Measurements from ENCODE around the gene PHEX. TPM values are rescaled to one million over a fixed set of nuclear protein-coding genes. Genes with fewer than 3 reads are reported as not detected.

The PHEX gene
- total RNA-seq, 1 experiment from 2014 or later, result 0.04 TPM

DNA sequence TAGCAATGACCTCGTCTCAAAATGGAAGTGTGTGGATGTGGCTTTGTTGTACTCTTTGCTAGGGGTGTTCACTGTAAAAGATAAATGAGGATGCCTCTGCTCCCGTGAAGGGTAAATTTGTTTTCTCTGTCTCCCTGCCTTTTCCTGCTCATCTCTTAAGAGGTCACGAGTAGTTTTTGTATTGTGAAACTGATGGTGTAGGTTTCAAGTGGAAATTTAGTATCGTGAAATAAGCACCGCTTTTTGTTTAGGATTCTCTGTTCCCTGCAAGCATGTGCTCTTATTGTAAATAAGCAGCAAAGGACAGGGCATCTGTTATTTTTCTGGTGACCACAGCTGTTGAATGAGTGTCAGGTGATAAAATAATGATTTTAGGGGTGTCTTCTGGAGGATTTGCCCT is 104.6 kb downstream of the PHEX start (continued):
- TF ChIP-seq, protein P1, sequence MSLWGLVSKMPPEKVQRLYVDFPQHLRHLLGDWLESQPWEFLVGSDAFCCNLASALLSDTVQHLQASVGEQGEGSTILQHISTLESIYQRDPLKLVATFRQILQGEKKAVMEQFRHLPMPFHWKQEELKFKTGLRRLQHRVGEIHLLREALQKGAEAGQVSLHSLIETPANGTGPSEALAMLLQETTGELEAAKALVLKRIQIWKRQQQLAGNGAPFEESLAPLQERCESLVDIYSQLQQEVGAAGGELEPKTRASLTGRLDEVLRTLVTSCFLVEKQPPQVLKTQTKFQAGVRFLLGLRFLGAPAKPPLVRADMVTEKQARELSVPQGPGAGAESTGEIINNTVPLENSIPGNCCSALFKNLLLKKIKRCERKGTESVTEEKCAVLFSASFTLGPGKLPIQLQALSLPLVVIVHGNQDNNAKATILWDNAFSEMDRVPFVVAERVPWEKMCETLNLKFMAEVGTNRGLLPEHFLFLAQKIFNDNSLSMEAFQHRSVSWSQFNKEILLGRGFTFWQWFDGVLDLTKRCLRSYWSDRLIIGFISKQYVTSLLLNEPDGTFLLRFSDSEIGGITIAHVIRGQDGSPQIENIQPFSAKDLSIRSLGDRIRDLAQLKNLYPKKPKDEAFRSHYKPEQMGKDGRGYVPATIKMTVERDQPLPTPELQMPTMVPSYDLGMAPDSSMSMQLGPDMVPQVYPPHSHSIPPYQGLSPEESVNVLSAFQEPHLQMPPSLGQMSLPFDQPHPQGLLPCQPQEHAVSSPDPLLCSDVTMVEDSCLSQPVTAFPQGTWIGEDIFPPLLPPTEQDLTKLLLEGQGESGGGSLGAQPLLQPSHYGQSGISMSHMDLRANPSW (CRISPR knock-in tag; conservative IDR thresholded peaks at IDR 0.05; ENCODE audit: low read depth), result no peak
- TF ChIP-seq FOXJ3 (CRISPR knock-in tag; IDR thresholded peaks at IDR 0.05; ENCODE audit: borderline replicate concordance), result no peak
- no peak for TF ChIP-seq ZNF121 (CRISPR knock-in tag; IDR thresholded peaks at IDR 0.05)
- no peak for TF ChIP-seq GRHL2 (CRISPR knock-in tag; IDR thresholded peaks at IDR 0.05; ENCODE audit: insufficient replicate concordance, severe bottlenecking)
- no peak for TF ChIP-seq RELA (CRISPR knock-in tag; IDR thresholded peaks at IDR 0.05; ENCODE audit: borderline replicate concordance)
- no peak for TF ChIP-seq TEAD1 (CRISPR knock-in tag; IDR thresholded peaks at IDR 0.05)

DNA sequence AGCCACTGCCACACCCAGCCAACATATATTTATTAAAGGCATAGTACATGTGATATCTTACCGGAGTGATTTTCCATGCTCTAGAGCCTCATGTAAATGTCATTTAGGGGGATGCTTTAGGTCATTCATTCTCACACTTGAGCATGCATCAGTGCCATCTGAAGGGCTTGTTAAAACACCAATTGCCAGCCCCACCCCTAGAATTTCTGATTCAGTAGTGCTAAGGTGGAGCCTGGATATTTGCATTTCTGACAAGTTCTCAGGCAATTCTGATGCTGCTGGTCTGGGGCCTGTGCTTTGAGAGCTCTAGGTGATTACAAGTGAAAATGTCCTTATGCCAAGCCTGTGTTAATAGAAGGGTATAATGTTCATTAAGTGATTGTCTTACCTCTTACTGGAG is 107.7 kb downstream of the PHEX start:
- ATAC-seq, result no peak
- CTCF ChIA-PET, result no interaction called here
- peaks cover 25% of the 10 kb centered on the region for H3K4me1 Mint-ChIP-seq

DNA sequence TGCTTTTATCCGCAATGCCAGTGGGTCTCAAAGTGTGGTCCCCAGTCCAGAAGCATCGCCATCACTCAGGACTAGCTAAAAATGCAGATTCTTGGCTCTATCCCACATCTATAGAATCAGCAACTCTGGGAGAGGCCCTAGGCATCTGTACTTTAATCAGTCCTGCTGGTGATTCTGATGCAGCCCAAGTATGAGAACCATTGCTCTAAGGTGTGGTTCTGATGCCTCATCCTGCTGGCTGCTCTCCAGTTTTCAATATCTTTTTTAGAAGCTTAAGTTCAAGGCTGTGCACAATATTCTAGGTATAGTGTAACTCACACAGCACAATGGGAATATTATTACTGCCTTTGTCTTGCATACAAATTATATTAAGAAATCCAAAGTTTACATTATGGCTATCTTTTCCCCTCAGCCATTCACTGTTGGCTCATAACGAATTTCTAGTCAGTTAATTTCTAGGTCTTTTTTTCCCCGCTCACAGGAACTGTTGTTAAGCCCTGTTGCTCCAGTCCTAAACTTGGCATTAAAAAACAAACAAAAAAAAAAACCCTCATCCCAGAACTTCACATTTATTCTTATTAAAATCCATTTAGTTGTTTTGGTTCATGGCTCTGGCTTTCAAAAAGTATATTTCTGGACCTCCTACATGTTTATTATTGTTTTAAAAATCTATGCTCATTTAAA is 109.1 kb downstream of the PHEX start:
- Mint-ChIP-seq H3K36me3 (no peaks in the 10 kb centered on the region), H3K4me1 (peaks cover 20% of the 10 kb centered on the region), H3K27me3 (ENCODE audit: low read depth) (no peaks in the 10 kb centered on the region), H3K9me3 (no peaks in the 10 kb centered on the region), H3K4me3 (no peak overlapping the region), H3K27ac (no peak overlapping the region)
- no peak for ATAC-seq
- ChIA-PET CTCF (no interaction called here), POLR2A (no interaction called here)
- DNase-seq (ENCODE audit: low spot score), result no peak
- TF ChIP-seq SMAD3 (CRISPR knock-in tag; IDR thresholded peaks at IDR 0.05; ENCODE audit: borderline replicate concordance) (no peak), FOXK1 (CRISPR knock-in tag; IDR thresholded peaks at IDR 0.05) (no peak), ZBTB21 (CRISPR knock-in tag; IDR thresholded peaks at IDR 0.05; ENCODE audit: borderline replicate concordance) (no peak), TEAD1 (CRISPR knock-in tag; IDR thresholded peaks at IDR 0.05) (no peak), NR3C1 (CRISPR knock-in tag; conservative IDR thresholded peaks at IDR 0.05; ENCODE audit: low read depth) (no peak), SP1 (CRISPR knock-in tag; conservative IDR thresholded peaks at IDR 0.05) (no peak), JUN (CRISPR knock-in tag; IDR thresholded peaks at IDR 0.05) (no peak)
- TF ChIP-seq, protein P2, sequence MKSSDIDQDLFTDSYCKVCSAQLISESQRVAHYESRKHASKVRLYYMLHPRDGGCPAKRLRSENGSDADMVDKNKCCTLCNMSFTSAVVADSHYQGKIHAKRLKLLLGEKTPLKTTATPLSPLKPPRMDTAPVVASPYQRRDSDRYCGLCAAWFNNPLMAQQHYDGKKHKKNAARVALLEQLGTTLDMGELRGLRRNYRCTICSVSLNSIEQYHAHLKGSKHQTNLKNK (CRISPR knock-in tag; IDR thresholded peaks at IDR 0.05), result no peak
- TF ChIP-seq, protein P3, sequence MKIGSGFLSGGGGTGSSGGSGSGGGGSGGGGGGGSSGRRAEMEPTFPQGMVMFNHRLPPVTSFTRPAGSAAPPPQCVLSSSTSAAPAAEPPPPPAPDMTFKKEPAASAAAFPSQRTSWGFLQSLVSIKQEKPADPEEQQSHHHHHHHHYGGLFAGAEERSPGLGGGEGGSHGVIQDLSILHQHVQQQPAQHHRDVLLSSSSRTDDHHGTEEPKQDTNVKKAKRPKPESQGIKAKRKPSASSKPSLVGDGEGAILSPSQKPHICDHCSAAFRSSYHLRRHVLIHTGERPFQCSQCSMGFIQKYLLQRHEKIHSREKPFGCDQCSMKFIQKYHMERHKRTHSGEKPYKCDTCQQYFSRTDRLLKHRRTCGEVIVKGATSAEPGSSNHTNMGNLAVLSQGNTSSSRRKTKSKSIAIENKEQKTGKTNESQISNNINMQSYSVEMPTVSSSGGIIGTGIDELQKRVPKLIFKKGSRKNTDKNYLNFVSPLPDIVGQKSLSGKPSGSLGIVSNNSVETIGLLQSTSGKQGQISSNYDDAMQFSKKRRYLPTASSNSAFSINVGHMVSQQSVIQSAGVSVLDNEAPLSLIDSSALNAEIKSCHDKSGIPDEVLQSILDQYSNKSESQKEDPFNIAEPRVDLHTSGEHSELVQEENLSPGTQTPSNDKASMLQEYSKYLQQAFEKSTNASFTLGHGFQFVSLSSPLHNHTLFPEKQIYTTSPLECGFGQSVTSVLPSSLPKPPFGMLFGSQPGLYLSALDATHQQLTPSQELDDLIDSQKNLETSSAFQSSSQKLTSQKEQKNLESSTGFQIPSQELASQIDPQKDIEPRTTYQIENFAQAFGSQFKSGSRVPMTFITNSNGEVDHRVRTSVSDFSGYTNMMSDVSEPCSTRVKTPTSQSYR (CRISPR knock-in tag; IDR thresholded peaks at IDR 0.05), result no peak
- TF ChIP-seq, protein P4, sequence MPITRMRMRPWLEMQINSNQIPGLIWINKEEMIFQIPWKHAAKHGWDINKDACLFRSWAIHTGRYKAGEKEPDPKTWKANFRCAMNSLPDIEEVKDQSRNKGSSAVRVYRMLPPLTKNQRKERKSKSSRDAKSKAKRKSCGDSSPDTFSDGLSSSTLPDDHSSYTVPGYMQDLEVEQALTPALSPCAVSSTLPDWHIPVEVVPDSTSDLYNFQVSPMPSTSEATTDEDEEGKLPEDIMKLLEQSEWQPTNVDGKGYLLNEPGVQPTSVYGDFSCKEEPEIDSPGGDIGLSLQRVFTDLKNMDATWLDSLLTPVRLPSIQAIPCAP (CRISPR knock-in tag; IDR thresholded peaks at IDR 0.05), result no peak
- TF ChIP-seq, protein P5, sequence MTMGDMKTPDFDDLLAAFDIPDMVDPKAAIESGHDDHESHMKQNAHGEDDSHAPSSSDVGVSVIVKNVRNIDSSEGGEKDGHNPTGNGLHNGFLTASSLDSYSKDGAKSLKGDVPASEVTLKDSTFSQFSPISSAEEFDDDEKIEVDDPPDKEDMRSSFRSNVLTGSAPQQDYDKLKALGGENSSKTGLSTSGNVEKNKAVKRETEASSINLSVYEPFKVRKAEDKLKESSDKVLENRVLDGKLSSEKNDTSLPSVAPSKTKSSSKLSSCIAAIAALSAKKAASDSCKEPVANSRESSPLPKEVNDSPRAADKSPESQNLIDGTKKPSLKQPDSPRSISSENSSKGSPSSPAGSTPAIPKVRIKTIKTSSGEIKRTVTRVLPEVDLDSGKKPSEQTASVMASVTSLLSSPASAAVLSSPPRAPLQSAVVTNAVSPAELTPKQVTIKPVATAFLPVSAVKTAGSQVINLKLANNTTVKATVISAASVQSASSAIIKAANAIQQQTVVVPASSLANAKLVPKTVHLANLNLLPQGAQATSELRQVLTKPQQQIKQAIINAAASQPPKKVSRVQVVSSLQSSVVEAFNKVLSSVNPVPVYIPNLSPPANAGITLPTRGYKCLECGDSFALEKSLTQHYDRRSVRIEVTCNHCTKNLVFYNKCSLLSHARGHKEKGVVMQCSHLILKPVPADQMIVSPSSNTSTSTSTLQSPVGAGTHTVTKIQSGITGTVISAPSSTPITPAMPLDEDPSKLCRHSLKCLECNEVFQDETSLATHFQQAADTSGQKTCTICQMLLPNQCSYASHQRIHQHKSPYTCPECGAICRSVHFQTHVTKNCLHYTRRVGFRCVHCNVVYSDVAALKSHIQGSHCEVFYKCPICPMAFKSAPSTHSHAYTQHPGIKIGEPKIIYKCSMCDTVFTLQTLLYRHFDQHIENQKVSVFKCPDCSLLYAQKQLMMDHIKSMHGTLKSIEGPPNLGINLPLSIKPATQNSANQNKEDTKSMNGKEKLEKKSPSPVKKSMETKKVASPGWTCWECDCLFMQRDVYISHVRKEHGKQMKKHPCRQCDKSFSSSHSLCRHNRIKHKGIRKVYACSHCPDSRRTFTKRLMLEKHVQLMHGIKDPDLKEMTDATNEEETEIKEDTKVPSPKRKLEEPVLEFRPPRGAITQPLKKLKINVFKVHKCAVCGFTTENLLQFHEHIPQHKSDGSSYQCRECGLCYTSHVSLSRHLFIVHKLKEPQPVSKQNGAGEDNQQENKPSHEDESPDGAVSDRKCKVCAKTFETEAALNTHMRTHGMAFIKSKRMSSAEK (CRISPR knock-in tag; IDR thresholded peaks at IDR 0.05; ENCODE audit: borderline replicate concordance), result no peak

More for the DNA sequence above, 107.7 kb downstream of the PHEX start:
- Mint-ChIP-seq H3K27me3 (ENCODE audit: low read depth) (no peaks in the 10 kb centered on the region), H3K27ac (no peak overlapping the region), H3K4me3 (no peak overlapping the region), H3K9me3 (no peaks in the 10 kb centered on the region), H3K36me3 (no peaks in the 10 kb centered on the region)
- no peak for DNase-seq (ENCODE audit: low spot score)
- TF ChIP-seq, protein P6, sequence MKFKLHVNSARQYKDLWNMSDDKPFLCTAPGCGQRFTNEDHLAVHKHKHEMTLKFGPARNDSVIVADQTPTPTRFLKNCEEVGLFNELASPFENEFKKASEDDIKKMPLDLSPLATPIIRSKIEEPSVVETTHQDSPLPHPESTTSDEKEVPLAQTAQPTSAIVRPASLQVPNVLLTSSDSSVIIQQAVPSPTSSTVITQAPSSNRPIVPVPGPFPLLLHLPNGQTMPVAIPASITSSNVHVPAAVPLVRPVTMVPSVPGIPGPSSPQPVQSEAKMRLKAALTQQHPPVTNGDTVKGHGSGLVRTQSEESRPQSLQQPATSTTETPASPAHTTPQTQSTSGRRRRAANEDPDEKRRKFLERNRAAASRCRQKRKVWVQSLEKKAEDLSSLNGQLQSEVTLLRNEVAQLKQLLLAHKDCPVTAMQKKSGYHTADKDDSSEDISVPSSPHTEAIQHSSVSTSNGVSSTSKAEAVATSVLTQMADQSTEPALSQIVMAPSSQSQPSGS (CRISPR knock-in tag; IDR thresholded peaks at IDR 0.05; ENCODE audit: borderline replicate concordance, low read depth), result no peak
- TF ChIP-seq ZNF317 (CRISPR knock-in tag; IDR thresholded peaks at IDR 0.05; ENCODE audit: borderline replicate concordance, low read depth), result no peak
- TF ChIP-seq, protein P7, sequence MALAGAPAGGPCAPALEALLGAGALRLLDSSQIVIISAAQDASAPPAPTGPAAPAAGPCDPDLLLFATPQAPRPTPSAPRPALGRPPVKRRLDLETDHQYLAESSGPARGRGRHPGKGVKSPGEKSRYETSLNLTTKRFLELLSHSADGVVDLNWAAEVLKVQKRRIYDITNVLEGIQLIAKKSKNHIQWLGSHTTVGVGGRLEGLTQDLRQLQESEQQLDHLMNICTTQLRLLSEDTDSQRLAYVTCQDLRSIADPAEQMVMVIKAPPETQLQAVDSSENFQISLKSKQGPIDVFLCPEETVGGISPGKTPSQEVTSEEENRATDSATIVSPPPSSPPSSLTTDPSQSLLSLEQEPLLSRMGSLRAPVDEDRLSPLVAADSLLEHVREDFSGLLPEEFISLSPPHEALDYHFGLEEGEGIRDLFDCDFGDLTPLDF (CRISPR knock-in tag; IDR thresholded peaks at IDR 0.05), result no peak
- POLR2A ChIA-PET, result no interaction called here
